CD4-positive, alpha-beta T cell treated with Interleukin-17A for 4 hours (primary cell): ENCODE measurements around the gene SMYD1.
A peak's percentile ranks its signal among the peaks of the same experiment; 100 is the strongest.

Experiments used
- DNase-seq: peaks from one replicate; pipeline ENCODE4 v3.0.0-alpha.2; 2020; ENCODE audit warnings: mixed read lengths

SMYD1 gene

GRCh38 chr2:88090446-88091283, 23.0 kb downstream of the SMYD1 start:
- peak; percentile 49 for DNase-seq

- no peak for DNase-seq
Measured at GRCh38 chr2:88091943-88092342, 24.3 kb downstream of the SMYD1 start.

GRCh38 chr2:88092773-88093172, 25.1 kb downstream of the SMYD1 start:
- no peak for DNase-seq

GRCh38 chr2:88095022-88095421, 27.4 kb downstream of the SMYD1 start:
- no peak for DNase-seq

- no peak for DNase-seq
Measured at GRCh38 chr2:88096708-88097107, 29.1 kb downstream of the SMYD1 start.

GRCh38 chr2:88097192-88097591, 29.6 kb downstream of the SMYD1 start:
- no peak for DNase-seq

GRCh38 chr2:88097891-88098557, 30.4 kb downstream of the SMYD1 start:
- DNase-seq: no peak

GRCh38 chr2:88098558-88098900, 30.9 kb downstream of the SMYD1 start:
- DNase-seq: no peak

- no peak for DNase-seq
Measured at GRCh38 chr2:88099798-88100488, 32.3 kb downstream of the SMYD1 start.

- DNase-seq: no peak
Measured at GRCh38 chr2:88100489-88100858, 32.8 kb downstream of the SMYD1 start.

GRCh38 chr2:88108796-88109195, 41.2 kb downstream of the SMYD1 start:
- DNase-seq: no peak

GRCh38 chr2:88110830-88111229, 43.2 kb downstream of the SMYD1 start:
- no peak for DNase-seq

GRCh38 chr2:88113069-88113468, 45.4 kb downstream of the SMYD1 start:
- no peak for DNase-seq

GRCh38 chr2:88114889-88115288, 47.3 kb downstream of the SMYD1 start:
- no peak for DNase-seq

GRCh38 chr2:88115825-88116518, 48.3 kb downstream of the SMYD1 start:
- no peak for DNase-seq

- DNase-seq: no peak
Measured at GRCh38 chr2:88116669-88117432, 49.2 kb downstream of the SMYD1 start.

GRCh38 chr2:88117973-88118372, 50.3 kb downstream of the SMYD1 start:
- DNase-seq: no peak

GRCh38 chr2:88121678-88122077, 54.1 kb downstream of the SMYD1 start:
- DNase-seq: no peak

GRCh38 chr2:88122141-88122884, 54.7 kb downstream of the SMYD1 start:
- DNase-seq: no peak

GRCh38 chr2:88123164-88123974, 55.7 kb downstream of the SMYD1 start:
- DNase-seq: no peak
